ENCODE results near the gene FAM53B.

GRCh38 chr10:124611738-124612137 is 132.4 kb downstream of the FAM53B start:
- no peak for TF ChIP-seq CTCF (IDR thresholded peaks at IDR 0.05)
- TF ChIP-seq POLR2A (IDR thresholded peaks at IDR 0.05) = no peak

Data from tibial nerve (tissue), 3 donors.